ENCODE results near the gene TMEM266. TPM values are rescaled to one million over a fixed set of nuclear protein-coding genes. Genes with fewer than 3 reads are reported as not detected.

The TMEM266 gene
- total RNA-seq, 1 donor from 2014 or later = 1.4 TPM

GRCh38 chr15:76116138-76116885, 56.5 kb downstream of the TMEM266 start:
- H3K4me1 ChIP-seq = no peaks in the 10 kb centered on the region
- no peak overlapping the region for H3K27ac ChIP-seq
- intact Hi-C loops (cut with DNase I) = no loop called here
- no peaks in the 10 kb centered on the region for H3K9me3 ChIP-seq
- TF ChIP-seq CTCF (IDR thresholded peaks at IDR 0.05) = no peak
- no peaks in the 10 kb centered on the region for H3K36me3 ChIP-seq
- H3K4me3 ChIP-seq = no peak overlapping the region
- DNase-seq = no peak
- no peak for ATAC-seq
- no peaks in the 10 kb centered on the region for H3K27me3 ChIP-seq (ENCODE audit: low read depth)

DNA sequence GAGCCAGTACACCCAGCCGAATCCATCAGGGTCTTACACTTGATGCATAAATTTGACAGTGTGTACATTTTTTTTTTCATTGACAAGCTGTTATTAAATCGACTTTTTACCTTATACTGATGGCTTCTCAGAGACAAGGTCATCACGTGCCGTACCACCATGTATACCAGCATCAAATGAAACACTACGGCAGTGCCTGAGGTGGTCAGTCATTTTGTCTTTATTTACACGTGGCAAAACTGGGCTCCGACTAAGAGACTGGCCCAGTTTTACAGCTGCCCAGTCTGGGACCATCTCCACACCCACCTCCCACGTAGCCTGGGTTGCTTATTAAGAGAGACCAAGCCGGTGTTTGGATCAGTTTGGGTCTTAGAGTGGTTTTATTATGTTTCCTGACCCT, 57.4 kb downstream of the TMEM266 start:
- H3K36me3 ChIP-seq = no peaks in the 10 kb centered on the region
- H3K27me3 ChIP-seq (ENCODE audit: low read depth) = no peaks in the 10 kb centered on the region
- intact Hi-C loops (cut with DNase I) = no loop called here
- no peak for TF ChIP-seq CTCF (IDR thresholded peaks at IDR 0.05)
- H3K4me1 ChIP-seq = no peaks in the 10 kb centered on the region
- no peak overlapping the region for H3K27ac ChIP-seq
- no peak overlapping the region for H3K4me3 ChIP-seq
- no peaks in the 10 kb centered on the region for H3K9me3 ChIP-seq
- no peak for ATAC-seq
- no peak for DNase-seq

GRCh38 chr15:76118767-76119166, 59.0 kb downstream of the TMEM266 start:
- ATAC-seq = no peak
- no peaks in the 10 kb centered on the region for H3K27me3 ChIP-seq (ENCODE audit: low read depth)
- no peak overlapping the region for H3K27ac ChIP-seq
- TF ChIP-seq CTCF (IDR thresholded peaks at IDR 0.05) = no peak
- DNase-seq = no peak
- H3K36me3 ChIP-seq = no peaks in the 10 kb centered on the region
- no peaks in the 10 kb centered on the region for H3K4me1 ChIP-seq
- no peak overlapping the region for H3K4me3 ChIP-seq
- H3K9me3 ChIP-seq = no peaks in the 10 kb centered on the region
- intact Hi-C loops (cut with DNase I) = no loop called here

- ATAC-seq (no peak), DNase-seq (no peak)
- H3K27ac ChIP-seq = no peak overlapping the region
- H3K4me3 ChIP-seq = no peak overlapping the region
- no peaks in the 10 kb centered on the region for H3K4me1 ChIP-seq
- intact Hi-C loops (cut with DNase I) = no loop called here
- TF ChIP-seq CTCF (IDR thresholded peaks at IDR 0.05) = no peak
- no peaks in the 10 kb centered on the region for H3K9me3 ChIP-seq
- no peaks in the 10 kb centered on the region for H3K36me3 ChIP-seq
- no peaks in the 10 kb centered on the region for H3K27me3 ChIP-seq (ENCODE audit: low read depth)
Measured at GRCh38 chr15:76123031-76123430, 63.2 kb downstream of the TMEM266 start.

DNA sequence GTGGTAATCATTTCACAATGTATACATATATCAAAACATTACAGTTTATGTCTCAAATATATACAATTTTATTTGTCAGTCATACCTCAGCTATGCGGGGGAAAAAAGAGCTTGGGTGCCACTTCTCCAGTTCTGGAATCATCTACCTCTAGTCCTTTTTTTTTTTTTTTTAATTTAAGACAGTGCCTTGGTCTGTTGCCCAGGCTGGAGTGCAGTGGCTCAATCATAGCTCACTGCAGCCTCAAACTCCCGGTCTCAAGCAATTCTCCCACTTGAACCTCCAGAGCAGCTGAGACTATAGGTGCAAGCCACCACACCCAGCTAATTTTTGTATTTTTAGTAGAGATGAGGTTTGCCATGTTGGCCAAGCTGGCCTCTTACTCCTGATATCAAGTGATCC, 67.4 kb downstream of the TMEM266 start:
- no peak for ATAC-seq
- Histone ChIP-seq H3K27ac (no peak overlapping the region), H3K4me1 (no peaks in the 10 kb centered on the region), H3K27me3 (ENCODE audit: low read depth) (no peaks in the 10 kb centered on the region), H3K36me3 (no peaks in the 10 kb centered on the region), H3K9me3 (no peaks in the 10 kb centered on the region), H3K4me3 (no peak overlapping the region)
- DNase-seq = no peak
- intact Hi-C loops (cut with DNase I) = no loop called here
- TF ChIP-seq CTCF (IDR thresholded peaks at IDR 0.05) = no peak

Measured in lower lobe of right lung (tissue), 2 donors.